ENCODE data around the gene NOTUM.

NOTUM gene

DNA sequence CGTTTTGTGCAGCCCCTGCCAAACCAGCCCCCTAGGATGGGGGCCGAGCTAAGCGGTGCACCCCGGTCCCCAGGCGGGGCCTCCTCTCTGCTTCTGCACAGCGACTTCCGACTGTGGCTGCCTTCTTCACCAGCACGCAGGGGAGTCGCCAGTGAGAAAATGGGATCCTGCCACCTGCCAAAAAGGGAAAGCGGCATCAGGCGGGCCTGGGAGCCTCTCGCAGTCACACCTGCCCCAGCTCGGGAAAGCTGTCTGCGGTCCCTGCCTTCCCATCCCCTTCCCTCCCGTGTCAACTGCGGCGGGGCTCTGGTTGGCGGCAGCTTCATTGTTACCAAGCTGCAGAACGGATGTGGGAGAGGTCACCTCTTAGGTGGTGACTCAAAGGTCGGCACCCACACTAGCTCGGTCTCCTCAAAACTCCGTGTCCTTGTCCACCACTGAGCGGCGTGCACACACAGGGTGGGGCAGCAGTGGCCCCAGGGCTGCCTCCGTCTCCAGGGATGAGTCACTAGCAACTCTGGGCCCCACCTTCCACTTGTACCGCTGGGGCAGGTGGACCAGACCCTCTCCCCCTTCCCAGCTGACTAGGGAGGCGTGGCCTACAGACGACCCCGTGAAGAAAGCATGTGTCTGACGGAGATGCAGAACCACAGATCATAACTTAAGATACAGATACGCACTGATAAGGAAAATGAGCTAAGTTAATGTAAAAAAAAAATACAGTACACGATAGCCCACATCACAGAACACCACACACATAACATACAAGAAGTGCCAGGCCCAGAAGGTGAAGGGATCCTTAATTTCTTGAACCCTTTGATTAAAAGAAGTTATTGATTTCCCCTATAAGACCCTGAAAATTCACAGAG lies 48.3 kb downstream of the NOTUM start:
- no peak for DNase-seq (ENCODE audit: low read depth in 2 of 3, low spot score in 2 of 3)

DNA sequence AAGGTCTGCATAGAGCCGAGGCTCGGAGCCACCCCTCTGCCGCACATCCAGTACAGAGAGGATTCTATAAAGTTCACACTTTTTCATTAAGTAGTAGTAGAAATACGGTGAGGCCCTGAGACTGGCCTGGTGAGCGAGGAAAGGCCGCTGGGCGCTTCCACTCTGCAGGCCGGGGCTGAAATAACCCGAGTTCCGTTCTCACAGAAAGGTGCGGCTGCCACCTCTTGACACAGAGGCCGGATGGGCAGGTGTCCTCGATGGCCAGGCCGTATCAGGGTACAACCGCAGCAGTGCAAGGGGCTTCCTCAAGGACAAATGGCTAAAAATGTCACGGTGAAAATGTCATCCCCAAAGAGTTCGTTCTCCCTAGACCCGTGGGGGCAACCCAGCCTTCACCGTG lies 49.0 kb downstream of the NOTUM start:
- DNase-seq (ENCODE audit: low read depth in 2 of 3, low spot score in 2 of 3): no peak

DNA sequence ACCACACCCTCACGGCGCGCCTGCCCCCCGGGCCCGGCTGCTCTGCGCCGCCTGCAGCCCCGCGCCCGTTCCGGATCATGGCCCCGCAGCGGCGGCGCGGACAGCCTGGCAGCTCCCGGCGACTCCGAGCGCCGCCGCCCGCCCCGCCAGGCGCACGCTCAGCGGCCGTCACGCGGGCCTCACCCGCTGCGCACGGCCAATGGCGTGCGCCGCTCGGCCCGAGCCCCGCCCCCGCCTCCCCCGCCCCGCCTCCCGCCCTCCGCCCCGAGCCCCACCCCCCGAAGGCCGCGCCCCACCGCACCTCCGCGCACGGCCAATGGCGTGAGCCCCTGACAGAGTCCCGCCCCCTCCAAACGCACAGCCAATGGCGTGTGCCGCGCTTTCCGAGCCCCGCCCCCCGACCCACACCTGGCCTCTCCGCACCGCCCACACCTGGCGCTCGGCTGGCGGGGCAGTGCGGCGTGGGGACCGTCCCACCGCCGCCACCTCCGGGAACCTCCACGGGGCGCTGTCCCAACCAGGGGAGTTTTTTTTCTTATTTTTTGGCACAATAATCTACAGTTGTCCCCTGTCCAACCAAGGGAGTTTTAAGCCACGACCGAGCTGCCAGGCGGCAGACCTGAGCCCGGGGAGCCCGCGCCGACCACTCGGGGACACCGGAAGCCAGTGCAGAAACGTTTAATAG lies 49.6 kb downstream of the NOTUM start, which contains the start of gene PCYT2:
Gene PCYT2 (minus strand): TSS at position 123 of the 685 bp plus-strand sequence. CDS start 44 bp downstream, at position 79.
- peak; percentile 76 to 81 (median 80) for DNase-seq (ENCODE audit: low read depth in 2 of 3, low spot score in 2 of 3)

DNA sequence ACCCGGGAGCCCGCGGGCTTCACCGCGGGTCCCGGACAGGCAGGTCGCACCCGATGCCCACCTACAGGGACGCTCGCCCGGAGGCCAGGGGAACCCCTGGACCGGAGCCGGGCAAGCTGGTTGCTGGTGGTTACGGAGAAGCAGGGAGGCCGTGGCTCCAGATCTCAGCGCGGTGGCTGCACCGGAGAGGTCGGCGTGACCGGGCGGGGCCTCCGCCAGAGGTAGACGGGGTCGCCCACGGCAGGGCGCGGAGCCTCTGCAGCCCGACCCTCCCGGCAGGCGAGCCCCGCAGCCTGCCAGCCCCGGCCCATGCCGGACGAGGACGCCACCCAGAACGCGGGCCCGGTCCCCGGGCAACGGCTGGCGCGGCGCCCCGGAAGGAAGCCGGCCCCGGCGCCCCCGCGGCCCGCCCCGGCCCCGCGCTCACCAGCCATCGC lies 50.1 kb downstream of the NOTUM start:
- DNase-seq (ENCODE audit: low read depth in 2 of 3, low spot score in 2 of 3): no peak

DNA sequence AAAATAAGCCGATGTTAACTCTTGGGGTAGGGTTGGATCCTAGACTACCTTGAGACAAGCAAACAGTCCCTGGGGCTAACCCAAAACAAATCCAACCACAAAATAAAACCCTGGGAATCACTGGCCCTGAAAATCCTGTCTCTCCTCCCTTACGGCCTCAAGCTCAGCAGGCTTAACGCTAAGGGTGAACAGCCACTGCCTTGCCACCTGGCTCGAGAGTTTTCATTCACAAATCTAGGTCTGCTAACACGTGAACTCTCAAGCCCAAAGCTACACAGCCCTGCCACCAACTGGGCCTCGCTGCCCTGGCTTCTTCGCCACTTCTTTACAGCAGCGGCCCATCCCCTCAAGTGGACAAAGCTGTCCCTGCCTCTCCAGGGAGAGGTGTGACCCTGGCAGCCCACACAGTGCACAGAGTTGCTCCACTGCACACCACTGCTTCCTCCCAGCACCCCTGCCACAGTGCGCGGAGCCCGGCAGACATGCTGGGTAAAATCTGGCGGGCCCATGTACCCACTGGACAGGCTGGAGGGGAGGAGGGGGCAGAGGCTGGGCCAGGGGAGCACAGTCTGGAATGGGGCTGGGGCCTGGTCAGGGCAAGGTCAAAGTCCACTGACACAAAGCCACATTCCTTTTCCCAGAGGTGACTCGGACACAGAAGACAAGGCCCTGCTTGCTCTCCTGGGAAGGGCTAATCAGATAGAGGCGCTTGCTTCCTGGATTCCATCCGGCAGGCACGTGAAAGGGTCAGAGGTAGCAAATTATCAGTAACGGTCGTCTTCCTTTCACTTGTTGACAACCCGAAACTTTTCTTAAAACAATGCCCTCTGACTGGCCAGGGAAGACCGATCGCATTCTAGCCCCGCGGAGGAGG lies 50.8 kb downstream of the NOTUM start:
- DNase-seq (ENCODE audit: low read depth in 2 of 3, low spot score in 2 of 3): no peak

DNA sequence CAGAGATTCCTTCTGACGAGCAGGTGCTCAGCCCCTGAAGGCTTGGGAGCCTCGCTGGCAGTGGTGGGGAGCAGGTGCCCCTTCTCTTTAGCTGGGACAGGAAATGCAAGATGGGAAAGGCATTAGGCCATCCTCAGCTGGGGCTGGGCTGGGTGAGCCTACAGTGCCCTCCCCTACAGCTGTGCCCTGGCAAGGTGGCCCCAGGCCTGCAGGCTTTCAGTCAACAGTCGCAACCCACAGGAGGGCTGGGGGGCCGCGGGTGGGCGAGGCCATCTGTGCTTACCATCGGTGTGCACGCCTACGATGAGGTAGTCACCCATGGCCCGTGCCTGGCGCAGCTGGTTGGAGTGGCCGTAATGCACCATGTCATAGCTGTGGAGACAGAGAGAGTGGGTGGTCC lies 51.8 kb downstream of the NOTUM start:
- DNase-seq (ENCODE audit: low read depth in 2 of 3, low spot score in 2 of 3): no peak

DNA sequence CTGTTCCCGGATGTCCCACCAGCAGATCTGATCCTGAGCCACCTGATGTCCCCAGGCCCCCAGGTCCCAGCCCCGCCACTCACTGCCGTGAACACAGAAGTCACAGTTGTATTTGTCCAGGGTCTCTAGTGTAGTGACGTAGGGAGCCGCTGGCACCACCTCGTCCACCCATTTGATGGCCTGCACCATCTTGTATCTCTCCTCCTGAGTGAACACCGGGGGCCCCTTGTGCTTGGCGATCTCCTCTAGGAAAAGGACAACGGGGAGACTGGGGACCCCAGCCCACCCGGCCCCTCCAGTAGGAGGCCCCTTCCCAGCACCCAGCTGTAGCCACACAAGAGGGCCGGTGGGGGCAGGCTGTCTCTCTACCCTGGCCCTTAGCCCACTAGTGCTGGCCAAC lies 52.2 kb downstream of the NOTUM start:
- no peak for DNase-seq (ENCODE audit: low read depth in 2 of 3, low spot score in 2 of 3)

DNA sequence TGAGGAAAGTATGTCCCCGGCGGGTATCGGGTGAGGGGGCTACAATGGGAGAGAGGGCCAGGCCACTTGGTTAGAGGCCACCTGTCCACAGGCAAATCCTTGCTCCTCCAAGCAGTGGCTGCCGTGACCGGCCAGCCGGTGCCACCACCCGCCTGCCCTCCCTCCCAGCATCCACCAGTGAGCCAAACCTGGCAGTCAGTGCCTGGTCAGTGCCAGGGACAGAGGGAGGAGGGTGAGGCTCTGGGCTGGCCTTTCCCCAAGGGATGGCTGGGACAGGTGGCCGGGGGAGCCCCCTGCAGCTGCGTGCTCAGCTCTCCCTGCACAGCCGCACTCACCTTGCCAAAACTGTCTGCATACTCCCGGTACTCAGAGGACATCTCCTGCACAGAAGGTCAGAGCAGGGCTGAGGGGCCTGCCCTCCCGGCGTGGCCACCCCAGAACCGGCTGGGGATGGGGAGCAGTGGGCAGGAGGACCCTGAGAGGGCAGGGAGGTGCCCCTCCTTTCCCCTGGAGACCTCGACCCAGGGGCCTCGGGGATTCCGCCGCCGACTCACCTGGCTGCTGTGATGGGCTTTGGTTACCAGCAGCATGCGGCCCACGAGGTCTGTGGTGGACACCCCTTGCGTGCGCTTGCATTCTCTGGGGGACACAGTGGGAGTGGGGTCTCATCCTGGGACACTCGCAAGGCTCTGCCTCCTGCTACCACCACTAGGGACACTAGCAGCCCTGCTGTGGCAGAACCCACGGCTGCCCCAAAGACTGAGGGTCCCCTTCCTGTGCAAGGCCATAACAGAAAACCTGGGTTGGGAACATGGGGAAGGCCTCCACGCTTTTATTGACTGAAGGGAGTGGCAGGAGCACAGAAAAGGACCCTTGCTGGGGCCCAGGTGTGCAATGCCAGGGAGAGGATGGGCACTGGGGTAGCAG lies 53.5 kb downstream of the NOTUM start:
- no peak for DNase-seq (ENCODE audit: low read depth in 2 of 3, low spot score in 2 of 3)

DNA sequence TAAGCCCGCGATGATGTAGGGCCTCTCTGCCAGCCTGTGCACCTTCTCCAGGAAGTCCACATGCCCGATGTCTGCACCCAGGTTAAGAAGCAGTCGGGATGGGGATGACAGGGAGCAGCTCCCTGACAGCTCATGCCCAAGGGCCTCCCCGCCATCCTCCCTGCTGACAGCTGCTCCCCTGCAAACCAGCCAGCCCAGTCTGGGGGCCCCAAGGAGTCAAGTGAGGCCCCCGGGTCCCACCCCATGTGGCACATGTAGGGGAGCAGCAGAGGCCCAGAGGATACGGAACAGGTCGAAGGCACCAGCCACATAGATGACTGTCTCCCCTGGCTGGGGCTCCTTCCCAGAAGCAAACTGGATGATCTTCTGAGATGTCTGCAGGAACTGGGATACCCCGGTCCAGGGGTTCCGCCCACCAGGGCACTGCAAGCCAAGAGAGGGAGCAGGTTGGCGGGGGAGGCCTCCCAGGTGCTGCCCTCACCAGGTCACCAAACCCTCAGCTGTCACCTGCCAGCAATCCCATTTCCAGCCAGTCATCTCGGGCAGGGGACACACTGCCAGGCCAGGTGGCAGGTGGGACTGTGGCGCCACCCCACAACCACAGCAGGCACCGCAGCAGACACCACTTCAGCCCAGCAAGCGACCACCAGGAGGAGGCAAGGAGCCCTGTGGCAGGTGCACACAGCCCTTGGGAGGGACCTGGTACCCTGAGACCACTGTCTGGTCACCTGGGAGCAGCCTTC lies 54.3 kb downstream of the NOTUM start:
- DNase-seq (ENCODE audit: low read depth in 2 of 3, low spot score in 2 of 3): no peak

DNA sequence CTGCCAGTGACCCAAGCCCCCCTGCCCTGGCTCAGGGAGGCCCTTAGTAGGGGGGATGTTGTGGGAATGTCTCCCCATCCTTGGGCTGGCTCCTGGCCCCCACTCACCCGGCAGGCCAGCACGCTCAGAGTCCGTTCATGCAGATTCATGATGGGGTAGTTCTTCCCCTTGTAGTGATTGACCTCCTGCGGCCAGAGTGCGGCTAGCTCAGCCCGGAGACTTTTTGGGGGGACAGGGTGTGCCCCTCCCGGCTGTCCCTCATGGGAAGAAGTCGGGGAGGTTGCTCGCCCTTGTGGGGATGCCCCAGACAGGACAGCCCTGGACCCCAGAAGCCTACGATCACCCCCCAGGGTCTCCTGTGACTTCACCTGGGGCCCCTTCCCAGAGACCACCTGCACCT lies 55.0 kb downstream of the NOTUM start:
- DNase-seq (ENCODE audit: low read depth in 2 of 3, low spot score in 2 of 3): no peak

DNA sequence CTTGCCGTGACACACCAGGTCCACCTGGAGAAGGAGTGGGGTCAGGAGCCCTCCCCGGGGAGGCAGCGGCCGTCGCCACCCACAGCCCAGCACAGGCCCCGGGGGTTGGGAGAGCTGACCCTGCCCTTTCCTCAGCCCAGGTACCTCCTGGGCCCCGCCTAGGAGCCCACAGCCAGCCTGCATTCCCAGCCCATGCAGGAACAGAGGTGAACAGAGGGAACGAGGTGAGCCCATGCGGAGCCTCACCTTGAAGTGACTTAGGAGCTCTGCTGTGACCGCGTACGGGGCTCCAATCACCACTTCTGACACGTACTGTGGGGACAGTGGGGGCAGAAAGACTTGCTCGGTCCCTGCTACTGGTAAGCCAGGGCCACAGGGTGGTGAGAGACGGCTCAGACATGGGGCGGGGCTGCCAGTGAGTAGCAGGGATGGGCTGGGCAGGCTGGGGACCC lies 55.5 kb downstream of the NOTUM start:
- no peak for DNase-seq (ENCODE audit: low read depth in 2 of 3, low spot score in 2 of 3)

DNA sequence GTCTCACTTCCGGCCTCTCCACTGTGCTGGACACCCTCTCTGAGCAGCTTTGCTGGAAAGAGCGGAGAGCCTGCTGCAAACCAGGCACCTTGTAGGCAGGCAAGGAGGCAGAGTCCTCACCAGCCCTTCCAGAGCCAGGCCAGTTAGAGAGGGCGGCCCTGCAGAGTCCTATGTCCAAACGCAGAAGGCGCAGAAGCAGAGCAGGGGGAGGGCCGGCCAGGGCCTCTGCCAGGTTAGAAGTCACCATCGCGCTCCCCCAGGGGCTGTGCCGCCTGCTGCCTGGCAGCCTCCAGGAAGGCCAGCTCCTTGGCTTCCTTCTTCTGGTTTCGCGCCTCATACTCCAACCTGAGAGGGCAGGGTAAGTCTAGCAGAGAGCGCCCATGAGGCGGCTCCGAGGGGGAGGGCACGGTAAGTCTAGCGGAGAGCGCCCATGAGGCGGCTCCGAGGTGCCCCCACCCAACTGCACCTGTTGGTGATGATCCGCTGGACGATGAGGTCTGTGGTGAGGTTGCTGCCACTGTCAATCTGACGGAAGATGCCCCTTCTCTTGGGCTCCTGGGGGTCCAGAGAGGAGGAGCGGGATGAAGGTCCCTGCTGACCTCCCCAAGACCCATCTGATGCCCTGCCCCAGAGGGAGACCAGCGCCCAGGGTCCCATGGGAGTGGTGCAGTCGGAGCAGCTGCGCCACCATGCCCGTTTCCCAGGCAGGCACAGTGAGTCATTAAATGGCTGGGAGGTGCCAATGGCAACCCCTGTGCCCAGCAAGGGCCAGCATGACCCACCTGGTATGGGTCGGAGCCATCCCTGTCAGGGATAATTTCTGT lies 56.2 kb downstream of the NOTUM start:
- no peak for DNase-seq (ENCODE audit: low read depth in 2 of 3, low spot score in 2 of 3)

DNA sequence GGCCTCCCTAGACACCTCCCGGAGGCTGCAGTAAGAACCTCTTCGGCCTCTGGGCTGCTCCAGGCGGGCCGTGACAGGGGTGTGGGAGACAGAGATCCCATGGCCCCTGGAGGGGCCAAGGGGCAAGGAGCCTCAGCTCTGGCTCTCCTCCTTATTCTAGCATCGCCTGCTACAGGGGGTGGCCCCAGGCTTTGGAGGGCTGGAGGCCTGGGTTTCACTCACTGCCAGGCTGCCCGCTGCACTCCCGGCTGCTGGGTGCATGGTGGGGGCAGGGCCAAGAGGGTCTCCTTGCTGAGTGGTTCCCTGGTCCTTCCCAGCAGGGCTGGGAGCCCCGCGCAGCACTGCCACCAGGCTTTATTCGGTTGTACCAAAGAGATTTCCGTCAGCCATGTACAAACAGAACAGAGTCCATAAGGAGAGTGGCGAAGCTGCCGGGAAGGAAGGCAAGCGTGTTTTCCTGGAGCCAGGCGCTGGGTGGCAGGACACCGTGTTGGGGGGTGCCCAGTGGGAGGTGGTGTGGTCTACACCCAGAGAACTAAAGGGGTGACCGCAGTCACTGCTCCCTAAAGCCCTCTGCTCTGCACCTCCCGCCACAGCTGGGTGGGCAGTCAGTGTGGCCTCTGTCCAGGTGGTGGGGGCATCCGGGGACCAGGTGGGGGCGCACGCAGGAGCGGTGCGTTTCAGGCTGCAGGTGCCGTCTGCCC lies 56.9 kb downstream of the NOTUM start:
- DNase-seq (ENCODE audit: low read depth in 2 of 3, low spot score in 2 of 3): no peak

DNA sequence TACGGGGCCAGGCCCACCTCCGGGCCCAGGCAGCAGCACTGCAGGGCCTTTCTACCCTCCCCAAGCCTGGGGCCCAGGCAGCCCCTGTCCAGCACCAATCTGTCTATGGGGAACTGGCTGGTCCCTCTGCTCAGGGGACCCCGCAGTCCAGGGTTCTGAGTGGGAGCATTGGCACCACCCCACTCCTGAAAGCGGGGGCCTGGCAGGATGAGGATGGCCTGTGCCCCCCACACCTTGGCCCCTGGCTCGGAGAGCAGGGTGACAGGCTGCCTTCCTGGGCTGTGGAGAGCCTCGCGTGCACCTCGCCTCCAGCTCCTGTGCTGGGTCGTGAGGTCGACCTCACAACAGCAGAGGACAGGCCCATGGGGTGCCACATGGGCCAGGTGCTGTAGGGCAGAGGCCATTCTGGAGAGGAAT lies 57.6 kb downstream of the NOTUM start:
- DNase-seq (ENCODE audit: low read depth in 2 of 3, low spot score in 2 of 3): no peak

DNA sequence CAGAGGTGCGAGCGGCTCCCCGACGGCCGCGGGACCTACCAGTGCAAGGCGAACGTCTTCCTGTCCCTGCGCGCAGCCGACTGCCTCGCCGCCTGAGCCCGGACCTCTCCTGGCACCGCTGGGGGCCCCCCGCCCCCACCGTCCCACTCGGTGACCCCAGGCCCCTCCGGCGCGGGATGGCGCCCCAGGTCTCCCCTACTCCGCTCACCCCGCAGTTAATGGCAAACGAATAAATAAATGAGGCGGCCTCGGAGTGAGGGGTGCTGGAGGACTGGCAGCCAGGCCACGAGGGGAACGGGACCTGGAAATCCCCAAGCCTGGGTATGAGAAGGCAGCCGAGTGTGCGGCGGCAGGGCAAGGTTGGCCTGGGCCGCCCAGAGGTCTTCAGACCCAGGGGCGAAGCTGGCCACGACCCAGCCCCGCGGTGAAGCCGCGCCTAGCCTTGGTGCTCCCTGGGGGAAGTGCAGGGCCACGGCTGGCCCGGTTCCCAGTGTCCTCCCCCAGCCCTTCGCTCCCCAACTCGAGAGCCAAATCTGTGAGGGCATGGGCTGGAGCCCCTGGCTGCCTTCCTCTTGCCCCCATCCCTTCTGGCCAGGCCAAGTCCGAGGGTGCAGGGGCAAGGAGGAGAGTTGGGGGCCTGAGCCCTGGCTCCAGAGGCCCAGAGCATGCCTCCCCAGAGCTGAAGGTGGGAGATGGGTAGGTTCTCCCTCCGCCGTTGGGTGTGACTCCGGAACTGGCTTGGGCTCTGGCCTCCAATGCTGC lies 58.2 kb downstream of the NOTUM start:
- no peak for DNase-seq (ENCODE audit: low read depth in 2 of 3, low spot score in 2 of 3)

Measured in activated CD8-positive, alpha-beta memory T cell treated with anti-CD3 and anti-CD28 coated beads for 48 hours (primary cell).